Thyroid gland (tissue), 4 donors: ENCODE results near the gene KLHDC7A. TPM values are rescaled to one million over a fixed set of nuclear protein-coding genes. Genes with fewer than 3 reads are reported as not detected.
A peak's percentile ranks its signal among the peaks of the same experiment; 100 is the strongest.

Experiments
- DNase-seq, 2 donors: peaks; one replicate each; pipeline ENCODE4 v3.0.0-alpha.2; 2019
- H3K27ac ChIP-seq, 3 donors: fragments of 200-600 bp; sonication (generic); 1 replicate in 2 of 3; 2 replicates in 1 of 3; pipeline ENCODE4 v1.5.1; 2016 to 2019; ENCODE audit warnings: mild to moderate bottlenecking in 1 of 3, moderate library complexity in 1 of 3
- H3K27me3 ChIP-seq: fragments of 200-600 bp; sonication (generic); one replicate; pipeline ENCODE4 v1.5.1; 2019
- H3K36me3 ChIP-seq, 2 donors: fragments of 200-600 bp; sonication (generic); one replicate each; pipeline ENCODE4 v1.5.1; 2016 to 2019
- H3K4me1 ChIP-seq, 2 donors: fragments of 200-600 bp; sonication (generic); one replicate each; pipeline ENCODE4 v1.5.1; 2017 to 2019
- H3K4me3 ChIP-seq, 3 donors: fragments of 200-600 bp; sonication (generic); replicated peaks in 1 of 3; 1 replicate in 2 of 3; 2 replicates in 1 of 3; pipeline ENCODE4 v1.5.1; 2016; ENCODE audit warnings: mild to moderate bottlenecking in 1 of 3
- H3K9me3 ChIP-seq: fragments of 200-600 bp; sonication (generic); one replicate; pipeline ENCODE4 v1.5.1; 2017
- POLR2A ChIP-seq, 2 donors: fragments of 450-650 bp; IDR thresholded peaks; one replicate each; pipeline ENCODE4 v1.6.1; 2017; ENCODE audit warnings: antibody characterized with exemption in 2 of 2, mild to moderate bottlenecking in 2 of 2, moderate library complexity in 1 of 2
- WGBS, 2 donors: methylation state at CpG; one replicate each; pipeline ENCODE4 v1.1.5; 2017; 5-methylcytosine and 5-hydroxymethylcytosine counted together
- intact Hi-C: fragments of 100-400 bp; cut with DNase I; formaldehyde crosslinking; loops from one replicate; pipeline ENCODE4 v1.15.1; 2023
- total RNA-seq, 4 donors: library from RNA; depleted of rRNA; stranded (reverse); fragments of >200 nt; gene quantifications; one replicate each; pipeline ENCODE4 v1.2.3, GENCODE V29; 2016
- TF ChIP-seq, protein P1 (sequence below), 6 experiments: fragments of 200-600 bp in 3 of 6; fragments of 450-650 bp in 3 of 6; sonication (generic) in 3 of 6; IDR thresholded peaks; one replicate each; pipeline ENCODE4 v1.5.1; 2016 to 2019; ENCODE audit warnings: antibody characterized with exemption in 6 of 6, mild to moderate bottlenecking in 2 of 6, inconsistent platforms in 1 of 6, moderate library complexity in 1 of 6

The KLHDC7A gene
- total RNA-seq, result 1 to 10 TPM in 3 of 4 donors, under 1 TPM in 1; 0.40 to 9.9 (median 4.7) TPM

DNA sequence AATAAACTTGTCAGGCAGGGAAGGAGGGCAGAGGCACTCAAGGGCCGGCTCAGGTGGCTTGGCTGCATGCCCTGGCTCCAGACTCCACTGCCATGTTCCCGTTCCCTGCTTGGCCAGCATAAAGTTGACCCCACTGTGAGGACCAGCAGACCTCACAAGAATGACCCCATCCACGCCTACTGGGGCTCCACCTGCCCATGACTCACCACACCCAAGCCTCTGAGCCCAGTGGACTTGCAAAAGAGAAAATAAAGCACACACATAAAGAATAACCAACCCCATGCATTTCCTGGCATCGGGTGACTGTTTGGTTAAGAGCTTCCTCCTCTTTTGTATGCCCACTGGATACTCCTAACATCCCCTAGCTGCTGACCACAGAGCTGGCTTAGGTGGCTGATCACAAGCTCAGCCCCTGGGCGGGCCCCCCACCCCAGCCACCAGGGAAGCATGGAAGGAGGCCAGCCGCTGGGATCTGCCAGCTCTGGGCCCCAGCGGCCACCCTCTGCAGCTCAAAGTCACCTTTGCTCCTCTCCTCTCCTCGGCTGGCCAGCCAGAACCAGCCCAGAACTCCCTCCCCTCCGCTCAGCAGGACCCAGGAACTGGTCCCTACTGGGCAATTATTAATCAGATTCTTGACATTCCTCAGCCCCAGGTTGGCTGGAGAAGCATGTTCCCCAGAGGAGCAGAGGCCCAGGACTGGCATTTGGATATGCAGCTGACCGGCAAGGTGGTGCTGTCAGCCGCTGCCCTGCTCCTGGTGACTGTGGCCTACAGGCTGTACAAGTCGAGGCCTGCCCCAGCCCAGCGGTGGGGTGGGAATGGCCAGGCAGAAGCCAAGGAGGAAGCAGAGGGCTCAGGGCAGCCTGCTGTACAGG, at the start of gene KLHDC7A:
KLHDC7A (plus strand) TSS at position 616 of the 875 bp plus-strand sequence; CDS start at position 668, 52 bp downstream.
- intact Hi-C loops, result no loop called here
- Histone ChIP-seq H3K27me3 (no peaks in the 10 kb centered on the region), H3K4me1 (peaks cover 28 to 37% of the 10 kb centered on the region in 2 donors), H3K36me3 (no peaks in the 10 kb centered on the region), H3K27ac (peak within 1 kb of the TSS; percentile 88 to 97 (median 94)), H3K9me3 (no peaks in the 10 kb centered on the region), H3K4me3 (peak within 1 kb of the TSS in 1 of 3 donors; percentile 7)
- TF ChIP-seq, protein P1, sequence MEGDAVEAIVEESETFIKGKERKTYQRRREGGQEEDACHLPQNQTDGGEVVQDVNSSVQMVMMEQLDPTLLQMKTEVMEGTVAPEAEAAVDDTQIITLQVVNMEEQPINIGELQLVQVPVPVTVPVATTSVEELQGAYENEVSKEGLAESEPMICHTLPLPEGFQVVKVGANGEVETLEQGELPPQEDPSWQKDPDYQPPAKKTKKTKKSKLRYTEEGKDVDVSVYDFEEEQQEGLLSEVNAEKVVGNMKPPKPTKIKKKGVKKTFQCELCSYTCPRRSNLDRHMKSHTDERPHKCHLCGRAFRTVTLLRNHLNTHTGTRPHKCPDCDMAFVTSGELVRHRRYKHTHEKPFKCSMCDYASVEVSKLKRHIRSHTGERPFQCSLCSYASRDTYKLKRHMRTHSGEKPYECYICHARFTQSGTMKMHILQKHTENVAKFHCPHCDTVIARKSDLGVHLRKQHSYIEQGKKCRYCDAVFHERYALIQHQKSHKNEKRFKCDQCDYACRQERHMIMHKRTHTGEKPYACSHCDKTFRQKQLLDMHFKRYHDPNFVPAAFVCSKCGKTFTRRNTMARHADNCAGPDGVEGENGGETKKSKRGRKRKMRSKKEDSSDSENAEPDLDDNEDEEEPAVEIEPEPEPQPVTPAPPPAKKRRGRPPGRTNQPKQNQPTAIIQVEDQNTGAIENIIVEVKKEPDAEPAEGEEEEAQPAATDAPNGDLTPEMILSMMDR (IDR thresholded peaks at IDR 0.05), result peak in 1 of 6 experiments; percentile 11
- peak in 1 of 2 donors; percentile 79 for TF ChIP-seq POLR2A (IDR thresholded peaks at IDR 0.05)
- 20 to 22% methylated on average over 9 to 13 of the region's 13 CpGs for WGBS, 2 donors
- peak; percentile 94 to 96 for DNase-seq

DNA sequence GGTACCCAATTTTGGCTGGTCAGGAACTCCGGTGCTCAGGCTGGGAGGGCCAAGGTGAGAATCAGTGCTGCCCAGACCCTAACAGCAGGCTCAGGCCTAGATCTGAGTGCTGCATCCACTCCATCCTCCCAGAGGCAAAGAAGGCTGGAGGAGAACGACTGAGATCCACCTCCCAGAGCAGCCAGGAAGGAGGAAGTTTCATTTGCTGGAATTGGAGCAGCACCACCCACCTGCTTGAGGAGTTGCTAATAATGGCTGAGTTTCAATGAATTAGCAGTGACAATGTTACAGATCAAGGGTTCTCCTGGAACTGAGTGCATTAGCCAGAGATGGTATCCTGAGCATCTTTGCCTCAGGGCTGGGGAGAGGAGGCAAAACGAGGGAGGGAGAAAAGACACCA, 46.7 kb upstream of the KLHDC7A start:
- Histone ChIP-seq H3K9me3 (no peaks in the 10 kb centered on the region), H3K27ac (no peak overlapping the region), H3K4me3 (no peak overlapping the region), H3K27me3 (no peaks in the 10 kb centered on the region), H3K36me3 (no peaks in the 10 kb centered on the region), H3K4me1 (no peaks in the 10 kb centered on the region)
- 64 to 65% methylated on average over 3 of the region's 3 CpGs for WGBS, 2 donors
- intact Hi-C loops, result no loop called here
- TF ChIP-seq POLR2A (IDR thresholded peaks at IDR 0.05), result no peak
- TF ChIP-seq, protein P1 (IDR thresholded peaks at IDR 0.05), result no peak
- DNase-seq, result no peak

DNA sequence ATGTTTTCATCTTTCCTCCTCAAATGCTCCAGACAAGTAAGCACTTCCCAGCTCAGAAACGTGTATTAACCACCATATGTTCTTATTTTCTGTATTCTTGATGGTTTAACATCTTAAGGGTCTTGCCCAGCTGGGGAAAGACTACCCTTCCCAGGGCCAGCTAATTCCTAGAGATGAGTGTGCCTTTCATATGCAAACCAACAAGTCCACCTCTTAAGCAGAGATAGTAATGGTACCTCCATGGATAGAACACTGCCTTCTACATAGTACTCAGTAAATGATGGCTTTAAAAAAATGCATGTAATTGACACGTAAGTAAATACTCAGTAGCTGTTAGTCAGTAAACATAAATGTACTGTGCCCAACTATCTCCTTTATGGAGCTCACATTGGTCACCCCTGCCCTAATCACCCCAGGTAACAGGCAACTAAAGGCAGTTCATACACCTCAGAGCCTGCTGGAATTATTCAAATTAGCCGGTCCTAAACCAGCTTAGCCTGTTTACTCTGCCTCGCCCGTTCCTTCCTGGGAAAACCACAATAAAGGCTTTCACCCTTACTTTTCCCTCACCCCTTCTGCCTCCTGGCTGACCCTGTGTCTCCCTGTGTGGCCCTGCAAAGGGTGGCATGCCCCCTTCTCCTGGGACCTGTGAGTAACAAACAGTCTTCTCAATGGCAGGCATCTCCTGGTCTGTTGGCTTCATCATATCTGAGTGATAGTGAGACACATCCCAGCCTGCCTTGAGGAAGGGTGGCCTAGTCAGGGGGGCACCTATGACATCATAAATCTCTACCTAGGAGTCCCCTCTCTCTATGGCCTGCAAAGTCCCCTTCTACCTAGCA, 40.1 kb upstream of the KLHDC7A start:
- TF ChIP-seq POLR2A (IDR thresholded peaks at IDR 0.05), result no peak
- TF ChIP-seq, protein P1 (IDR thresholded peaks at IDR 0.05), result no peak
- intact Hi-C loops, result no loop called here
- H3K9me3 ChIP-seq, result no peaks in the 10 kb centered on the region
- no peaks in the 10 kb centered on the region for H3K36me3 ChIP-seq
- H3K4me3 ChIP-seq, result no peak overlapping the region
- 67 to 72% methylated on average over 5 of the region's 5 CpGs for WGBS, 2 donors
- no peak overlapping the region for H3K27ac ChIP-seq
- H3K4me1 ChIP-seq, result no peaks in the 10 kb centered on the region
- no peaks in the 10 kb centered on the region for H3K27me3 ChIP-seq
- DNase-seq, result no peak

DNA sequence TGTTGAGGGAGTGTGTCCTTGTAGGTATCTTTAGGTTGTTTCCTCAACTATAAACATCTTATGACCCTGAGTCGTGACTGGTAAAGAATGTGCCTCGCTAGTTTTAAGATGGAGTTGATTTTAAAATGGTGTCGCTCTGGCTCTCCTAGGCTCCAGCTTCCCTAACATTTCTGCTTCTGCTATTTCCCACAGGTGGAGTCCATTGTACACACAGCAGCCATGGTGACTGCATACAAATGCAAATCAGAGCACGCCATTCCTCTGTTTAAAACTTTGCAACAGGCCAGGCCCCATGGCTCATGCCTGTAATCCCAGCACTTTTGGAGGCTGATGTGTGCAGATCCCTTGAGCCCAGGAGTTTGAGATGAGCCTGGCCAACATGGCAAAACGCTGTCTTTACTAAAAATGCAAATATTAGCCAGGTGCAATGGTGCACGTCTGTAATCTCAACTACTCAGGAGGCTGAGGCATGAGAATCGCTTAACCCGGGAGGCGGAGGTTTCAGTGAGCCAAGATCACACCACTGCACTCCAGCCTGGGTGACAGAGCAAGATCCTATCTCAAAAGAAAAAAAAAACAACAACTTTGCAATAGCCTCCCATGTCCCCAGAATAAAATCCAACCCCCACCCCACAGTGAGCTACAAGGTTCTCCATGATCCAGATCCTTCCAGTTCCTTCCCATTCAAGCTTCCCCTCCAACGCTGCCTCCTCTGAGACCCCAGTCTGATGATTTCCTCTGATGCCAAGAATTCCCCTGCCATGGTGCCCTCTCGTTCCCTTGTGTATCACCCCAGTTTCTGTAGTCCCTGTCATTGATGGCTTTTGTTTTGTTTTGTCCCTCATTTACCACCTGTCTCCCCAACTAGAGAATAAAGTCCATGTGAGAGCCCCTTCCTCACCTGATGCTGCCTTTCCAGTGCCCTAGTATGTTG, 36.9 kb upstream of the KLHDC7A start:
- Histone ChIP-seq H3K4me1 (no peaks in the 10 kb centered on the region), H3K27ac (no peak overlapping the region), H3K4me3 (no peak overlapping the region), H3K27me3 (no peaks in the 10 kb centered on the region), H3K36me3 (no peaks in the 10 kb centered on the region), H3K9me3 (no peaks in the 10 kb centered on the region)
- intact Hi-C loops, result no loop called here
- no peak for DNase-seq
- TF ChIP-seq POLR2A (IDR thresholded peaks at IDR 0.05), result no peak
- TF ChIP-seq, protein P1 (IDR thresholded peaks at IDR 0.05), result no peak
- WGBS, 2 donors, result 73 to 78% methylated on average over 11 of the region's 11 CpGs
